ENCODE data around the gene SLC6A3.

SLC6A3 gene

GRCh38 chr5:1445689-1446601 lies 705 bp upstream of the SLC6A3 start:
- Histone ChIP-seq H3K4me1 (no peaks in the 10 kb centered on the region), H3K27me3 (peaks cover 83% of the 10 kb centered on the region), H3K9me3 (peaks cover 2% of the 10 kb centered on the region), H3K4me3 (ENCODE audit: low read depth, low read length) (no peak overlapping the region), H3K36me3 (no peaks in the 10 kb centered on the region)
- DNase-seq, result no peak
- TF ChIP-seq, protein P1, sequence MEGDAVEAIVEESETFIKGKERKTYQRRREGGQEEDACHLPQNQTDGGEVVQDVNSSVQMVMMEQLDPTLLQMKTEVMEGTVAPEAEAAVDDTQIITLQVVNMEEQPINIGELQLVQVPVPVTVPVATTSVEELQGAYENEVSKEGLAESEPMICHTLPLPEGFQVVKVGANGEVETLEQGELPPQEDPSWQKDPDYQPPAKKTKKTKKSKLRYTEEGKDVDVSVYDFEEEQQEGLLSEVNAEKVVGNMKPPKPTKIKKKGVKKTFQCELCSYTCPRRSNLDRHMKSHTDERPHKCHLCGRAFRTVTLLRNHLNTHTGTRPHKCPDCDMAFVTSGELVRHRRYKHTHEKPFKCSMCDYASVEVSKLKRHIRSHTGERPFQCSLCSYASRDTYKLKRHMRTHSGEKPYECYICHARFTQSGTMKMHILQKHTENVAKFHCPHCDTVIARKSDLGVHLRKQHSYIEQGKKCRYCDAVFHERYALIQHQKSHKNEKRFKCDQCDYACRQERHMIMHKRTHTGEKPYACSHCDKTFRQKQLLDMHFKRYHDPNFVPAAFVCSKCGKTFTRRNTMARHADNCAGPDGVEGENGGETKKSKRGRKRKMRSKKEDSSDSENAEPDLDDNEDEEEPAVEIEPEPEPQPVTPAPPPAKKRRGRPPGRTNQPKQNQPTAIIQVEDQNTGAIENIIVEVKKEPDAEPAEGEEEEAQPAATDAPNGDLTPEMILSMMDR (IDR thresholded peaks at IDR 0.05; ENCODE audit: low read depth, low read length), result no peak

GRCh38 chr5:1444361-1445189 lies 665 bp downstream of the SLC6A3 start:
- Histone ChIP-seq H3K27me3 (peaks cover 79% of the 10 kb centered on the region), H3K4me1 (no peaks in the 10 kb centered on the region), H3K36me3 (no peaks in the 10 kb centered on the region), H3K4me3 (ENCODE audit: low read depth, low read length) (no peak overlapping the region), H3K9me3 (peaks cover 2% of the 10 kb centered on the region)
- TF ChIP-seq, protein P1 (IDR thresholded peaks at IDR 0.05; ENCODE audit: low read depth, low read length), result no peak
- no peak for DNase-seq

GRCh38 chr5:1443991-1444360 lies 1.3 kb downstream of the SLC6A3 start:
- H3K4me1 ChIP-seq, result no peaks in the 10 kb centered on the region
- peaks cover 73% of the 10 kb centered on the region for H3K27me3 ChIP-seq
- H3K4me3 ChIP-seq (ENCODE audit: low read depth, low read length), result no peak overlapping the region
- TF ChIP-seq, protein P1 (IDR thresholded peaks at IDR 0.05; ENCODE audit: low read depth, low read length), result no peak
- H3K36me3 ChIP-seq, result no peaks in the 10 kb centered on the region
- H3K9me3 ChIP-seq, result peaks cover 2% of the 10 kb centered on the region
- no peak for DNase-seq

DNA sequence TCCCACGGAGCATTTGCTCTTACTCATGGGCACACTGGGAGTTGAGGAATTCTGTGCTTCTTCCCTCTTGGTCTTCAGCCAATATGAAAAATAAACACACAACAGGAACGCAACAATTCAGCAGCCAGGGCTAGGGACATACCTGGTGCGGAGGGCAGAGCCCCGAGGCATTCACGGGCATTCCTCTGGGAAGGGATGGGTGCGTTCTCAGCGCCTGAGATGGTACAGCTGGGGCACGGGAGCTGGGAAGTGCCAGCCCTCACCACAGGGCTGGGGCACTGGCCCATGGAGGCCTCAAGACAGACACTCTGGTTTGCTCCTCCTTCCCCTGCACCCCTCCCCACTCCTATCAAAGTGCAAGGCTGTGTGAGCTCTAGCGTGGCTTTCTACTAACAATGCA lies 2.1 kb downstream of the SLC6A3 start:
- Histone ChIP-seq H3K27me3 (peaks cover 68% of the 10 kb centered on the region), H3K4me3 (ENCODE audit: low read depth, low read length) (no peak overlapping the region), H3K36me3 (no peaks in the 10 kb centered on the region)

GRCh38 chr5:1442222-1443145 lies 2.8 kb downstream of the SLC6A3 start:
- peaks cover 61% of the 10 kb centered on the region for H3K27me3 ChIP-seq
- TF ChIP-seq, protein P1 (IDR thresholded peaks at IDR 0.05; ENCODE audit: low read depth, low read length), result no peak

More for the DNA sequence above, 2.1 kb downstream of the SLC6A3 start:
- no peak for DNase-seq
- H3K9me3 ChIP-seq, result peaks cover 2% of the 10 kb centered on the region
- TF ChIP-seq, protein P1 (IDR thresholded peaks at IDR 0.05; ENCODE audit: low read depth, low read length), result no peak
- H3K4me1 ChIP-seq, result no peaks in the 10 kb centered on the region

More at GRCh38 chr5:1442222-1443145, 2.8 kb downstream of the SLC6A3 start:
- Histone ChIP-seq H3K9me3 (peaks cover 2% of the 10 kb centered on the region), H3K36me3 (no peaks in the 10 kb centered on the region), H3K4me3 (ENCODE audit: low read depth, low read length) (no peak overlapping the region), H3K4me1 (0 out of 2 replicates have a peak, but pooled peaks cover 2% of the 10 kb centered on the region)
- no peak for DNase-seq

Data from BE2C (cell line).